NK-92 (cell line): ENCODE results near the gene AOAH.
"Not testable (repeated sequence)": the region's sequence is repeated elsewhere in the genome, so short reads cannot be mapped to it uniquely, and the experiment has no call there.

Experiments used
- DNase-seq: peaks from one replicate; lab custom pipeline; 2025; ENCODE audit not compliant: unreplicated experiment; lab: John Stamatoyannopoulos, UW

AOAH gene

DNA sequence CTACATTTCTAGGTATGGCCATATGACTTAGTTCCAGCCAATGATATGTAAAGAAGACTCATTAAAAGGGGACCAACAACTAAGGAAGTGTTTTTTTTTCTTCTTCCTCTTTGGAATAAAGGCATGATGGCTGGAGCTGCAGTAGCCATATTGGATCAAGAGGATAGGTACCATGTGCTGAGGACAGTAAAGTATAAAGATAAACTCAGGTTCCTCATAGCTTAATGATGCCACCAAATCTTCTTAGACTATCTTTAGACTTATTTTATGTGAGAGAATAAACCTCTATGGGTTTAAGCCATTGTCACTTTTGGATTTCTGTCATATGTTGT, 249.3 kb downstream of the AOAH start:
- DNase-seq = no peak

DNA sequence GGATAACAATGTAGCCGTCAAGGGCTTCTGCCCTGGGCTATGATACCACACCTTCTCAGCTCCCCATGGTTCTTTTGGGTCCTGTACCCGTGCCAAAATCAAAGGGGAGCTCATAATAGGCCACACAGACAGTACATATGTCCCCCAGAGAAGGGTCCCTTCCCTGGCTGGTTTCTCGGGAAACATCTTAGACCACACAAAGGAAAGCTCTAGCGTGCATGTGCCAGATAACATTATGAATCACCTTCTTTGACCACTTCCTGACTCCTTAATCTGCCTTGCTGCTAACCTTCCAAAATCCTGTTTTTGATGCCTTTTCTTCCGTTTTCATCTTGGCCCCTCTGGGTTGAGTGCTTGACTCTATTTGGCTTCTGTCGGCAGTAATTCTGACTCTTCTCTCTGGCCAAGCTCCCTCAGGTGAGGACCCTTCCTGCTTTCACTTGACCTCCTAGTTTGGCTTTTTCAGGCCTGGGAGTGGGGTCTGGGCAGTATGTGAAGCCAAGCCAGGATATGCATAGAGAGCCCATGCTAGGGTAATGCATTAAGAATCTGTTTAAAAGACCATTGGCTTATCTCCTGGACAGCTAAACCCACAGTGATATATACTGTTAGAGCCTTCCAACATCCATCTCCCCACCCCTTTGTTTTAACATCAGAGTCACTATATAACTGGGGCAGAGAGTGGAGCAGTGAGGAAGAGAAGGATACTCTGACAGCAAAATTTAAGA, 249.8 kb downstream of the AOAH start:
- DNase-seq = no peak

GRCh38 chr7:36473454-36474282, 250.6 kb downstream of the AOAH start:
- no peak for DNase-seq

- no peak for DNase-seq
Measured at GRCh38 chr7:36472141-36472729, 252.1 kb downstream of the AOAH start.

GRCh38 chr7:36469236-36469635, 255.1 kb downstream of the AOAH start:
- no peak for DNase-seq

- no peak for DNase-seq
Measured at GRCh38 chr7:36468370-36469101, 255.8 kb downstream of the AOAH start.

GRCh38 chr7:36466001-36466400, 258.3 kb downstream of the AOAH start:
- DNase-seq = not testable (repeated sequence)

GRCh38 chr7:36464271-36464670, 260.0 kb downstream of the AOAH start:
- no peak for DNase-seq
